Diencephalon (tissue), 1 donor: Measurements from ENCODE around the gene POLR3K. TPM values are rescaled to one million over a fixed set of nuclear protein-coding genes. Genes with fewer than 3 reads are reported as not detected.

Source experiments
- small RNA-seq: library from RNA; depleted of rRNA; stranded (forward); fragments of <200 nt; gene quantifications from one replicate; pipeline ENCODE3, GENCODE V24; 2014
- total RNA-seq: library from RNA; depleted of rRNA; stranded (reverse); fragments of >200 nt; gene quantifications from one replicate; pipeline ENCODE4 v1.2.3, GENCODE V29; 2014

Gene POLR3K
- 7.4 TPM for total RNA-seq

GRCh38 chr16:53346-54236 lies at the start of gene POLR3K, which contains the start of gene SNRNP25:
Gene POLR3K, minus strand, starts transcription at chr16:53608. Its CDS starts 22 bp downstream, at chr16:53586.
Gene SNRNP25, plus strand, starts transcription at chr16:53828. Its CDS starts 189 bp downstream, at chr16:54017.

GRCh38 chr16:77807-78443 lies 24.5 kb upstream of the POLR3K start, which contains the start of gene MPG:
Gene MPG, plus strand, starts transcription at chr16:78225. Its CDS starts 85 bp downstream, at chr16:78310.

GRCh38 chr16:72561-73548 lies 19.4 kb upstream of the POLR3K start, which contains the start of gene RHBDF1:
Gene RHBDF1, minus strand, starts transcription at chr16:72631. Its CDS starts 7,616 bp downstream, at chr16:65015.

Small RNA genes lying within 50 kb of the gene (small RNA-seq; reads per million reads assigned to genes)
- not detected for gene MIR6859-4
- gene Z69720.2: not detected

Other genes starting within 250 kb of the POLR3K start
- 26.1 TPM for gene SNRNP25, start 220 bp upstream of the POLR3K start, total RNA-seq
- gene RHBDF1, start 19.0 kb upstream of the POLR3K start, total RNA-seq: 3.7 TPM
- gene MPG, start 24.6 kb upstream of the POLR3K start, total RNA-seq: 41.8 TPM
- gene NPRL3, start 85.1 kb upstream of the POLR3K start, total RNA-seq: 11.3 TPM
- 1.2 TPM for gene HBZ, start 99.0 kb upstream of the POLR3K start, total RNA-seq
- gene HBM, start 112.4 kb upstream of the POLR3K start, total RNA-seq: 31.1 TPM
- 2,023 TPM for gene HBA2, start 119.3 kb upstream of the POLR3K start, total RNA-seq
- gene HBA1, start 123.1 kb upstream of the POLR3K start, total RNA-seq: 1,158 TPM
- gene HBQ1, start 126.9 kb upstream of the POLR3K start, total RNA-seq: 7.8 TPM
- 82.6 TPM for gene LUC7L, start 175.8 kb upstream of the POLR3K start, total RNA-seq
- 31.1 TPM for gene FAM234A, start 181.2 kb upstream of the POLR3K start, total RNA-seq
- gene RGS11, start 222.3 kb upstream of the POLR3K start, total RNA-seq: 10.1 TPM
- gene ARHGDIG, start 227.0 kb upstream of the POLR3K start, total RNA-seq: 68.7 TPM
- gene PDIA2, start 229.6 kb upstream of the POLR3K start, total RNA-seq: 12.5 TPM